SK-N-SH (cell line): ENCODE data around the gene MYH11. TPM values are rescaled to one million over a fixed set of nuclear protein-coding genes. Genes with fewer than 3 reads are reported as not detected.

ENCODE experiments used
- CTCF ChIA-PET: fragments of 300-600, 350-600 bp; formaldehyde crosslinking; extraction: SDS; loops from one replicate; lab custom pipeline; 2021; lab: Yijun Ruan, JAX
- POLR2A ChIA-PET: fragments of 350-600 bp; sonication (Branson Sonifier 250); formaldehyde crosslinking; extraction: SDS; loops from one replicate; lab custom pipeline; 2020; ENCODE audit warnings: antibody characterized with exemption, inconsistent platforms; lab: Yijun Ruan, JAX
- DNase-seq: peaks from one replicate; pipeline ENCODE4 v3.0.0; 2012
- H2AFZ ChIP-seq: fragments of 200-600 bp; sonication (generic); 2 replicates; pipeline ENCODE4 v1.8.1; 2016; ENCODE audit warnings: antibody characterized with exemption, mild to moderate bottlenecking, low read depth
- H3F3A ChIP-seq: fragments of 200-600 bp; sonication (generic); replicated peaks from 2 replicates; pipeline ENCODE3; 2016; ENCODE audit warnings: antibody characterized with exemption, mild to moderate bottlenecking; ENCODE audit not compliant: insufficient read depth
- H3K27ac ChIP-seq, 2 experiments: fragments of 200-500 bp in 1 of 2; fragments of 200-600 bp in 1 of 2; sonication (Bioruptor generic) in 1 of 2; sonication (generic), shearing (Covaris generic) in 1 of 2; 2 replicates each; pipeline versions ENCODE4 v1.5.1 to v1.6.1; 2014 to 2016; ENCODE audit warnings: low read depth in 2 of 2, inconsistent platforms in 1 of 2, low read length in 1 of 2, mild to moderate bottlenecking in 1 of 2, mixed read lengths in 1 of 2
- H3K27me3 ChIP-seq: fragments of 200-600 bp; sonication (generic), shearing (Covaris generic); 2 replicates; pipeline ENCODE4 v1.6.1; 2016; ENCODE audit warnings: mixed run types; ENCODE audit not compliant: insufficient read depth
- H3K36me3 ChIP-seq, 2 experiments: fragments of 200-500 bp in 1 of 2; fragments of 200-600 bp in 1 of 2; sonication (Bioruptor generic) in 1 of 2; sonication (generic) in 1 of 2; replicated peaks in 1 of 2; 2 replicates each; pipeline versions ENCODE3 to v1.5.1; 2014 to 2016; ENCODE audit warnings: low read length in 1 of 2, mild to moderate bottlenecking in 1 of 2; ENCODE audit not compliant: insufficient read depth in 2 of 2, control insufficient read depth in 1 of 2
- H3K4me1 ChIP-seq, 2 experiments: fragments of 200-500 bp in 1 of 2; fragments of 200-600 bp in 1 of 2; sonication (Bioruptor generic) in 1 of 2; sonication (generic), shearing (Covaris generic) in 1 of 2; 2 replicates each; pipeline versions ENCODE4 v1.5.1 to v1.6.1; 2014 to 2016; ENCODE audit warnings: low read depth in 1 of 2, low read length in 1 of 2, mixed run types in 1 of 2; ENCODE audit not compliant: insufficient read depth in 2 of 2, control insufficient read depth in 1 of 2
- H3K4me2 ChIP-seq: fragments of 200-600 bp; sonication (generic), shearing (Covaris generic); 2 replicates; pipeline ENCODE4 v1.6.1; 2017; ENCODE audit warnings: mixed run types
- H3K4me3 ChIP-seq, 2 experiments: fragments of 200-500 bp in 1 of 2; fragments of 200-600 bp in 1 of 2; sonication (Bioruptor generic) in 1 of 2; sonication (generic), shearing (Covaris generic) in 1 of 2; 2 replicates each; pipeline versions ENCODE4 v1.5.1 to v1.8.1; 2014 to 2016; ENCODE audit warnings: low read depth in 2 of 2, inconsistent platforms in 1 of 2, low read length in 1 of 2, mild to moderate bottlenecking in 1 of 2, mixed read lengths in 1 of 2, moderate library complexity in 1 of 2
- H3K79me2 ChIP-seq: fragments of 200-600 bp; sonication (generic); 2 replicates; pipeline ENCODE4 v1.8.1; 2017; ENCODE audit warnings: mild to moderate bottlenecking; ENCODE audit not compliant: insufficient read depth
- H3K9ac ChIP-seq: fragments of 200-600 bp; sonication (generic); 2 replicates; pipeline ENCODE4 v1.6.1; 2017; ENCODE audit warnings: mixed run types
- H3K9me2 ChIP-seq: fragments of 200-600 bp; sonication (generic); 2 replicates; pipeline ENCODE4 v1.6.1; 2017; ENCODE audit warnings: mixed run types
- H3K9me3 ChIP-seq: fragments of 200-600 bp; sonication (generic); 2 replicates; pipeline ENCODE4 v1.6.1; 2017; ENCODE audit warnings: mixed run types, mild to moderate bottlenecking, moderate library complexity
- H4K20me1 ChIP-seq: fragments of 200-600 bp; sonication (generic); 2 replicates; pipeline ENCODE4 v1.6.1; 2017; ENCODE audit warnings: mild to moderate bottlenecking, mixed run types; ENCODE audit not compliant: insufficient read depth
- CHD2 ChIP-seq: fragments of 150-350 bp; IDR thresholded peaks from 2 replicates; pipeline ENCODE4 v1.6.1; 2018; ENCODE audit warnings: low read length; ENCODE audit not compliant: partially characterized antibody
- CTCF ChIP-seq: fragments of 200-600 bp; sonication (generic); IDR thresholded peaks from 2 replicates; pipeline ENCODE4 v1.6.1; 2017; ENCODE audit warnings: antibody characterized with exemption, mild to moderate bottlenecking, moderate library complexity
- ELF1 ChIP-seq: IDR thresholded peaks from 2 replicates; pipeline ENCODE4 v1.4.0; 2012
- FOXJ3 ChIP-seq: sonication (generic); formaldehyde crosslinking; IDR thresholded peaks from 2 replicates; pipeline ENCODE4 v1.5.1; 2020; ENCODE audit warnings: mild to moderate bottlenecking, missing genetic modification reagents
- GABPA ChIP-seq: IDR thresholded peaks from 2 replicates; pipeline ENCODE4 v1.4.0; 2012; ENCODE audit warnings: low read depth, mild to moderate bottlenecking
- IRF3 ChIP-seq: fragments of 150-350 bp; IDR thresholded peaks from 2 replicates; pipeline ENCODE4 v1.6.1; 2016; ENCODE audit warnings: mild to moderate bottlenecking, low read depth, low read length
- JUND ChIP-seq: IDR thresholded peaks from 2 replicates; pipeline ENCODE4 v1.4.0; 2012
- MEF2A ChIP-seq: IDR thresholded peaks from 2 replicates; pipeline ENCODE4 v1.4.0; 2012; ENCODE audit warnings: low read depth, borderline replicate concordance
- MXI1 ChIP-seq: IDR thresholded peaks from 2 replicates; pipeline ENCODE4 v1.6.1; 2012; ENCODE audit warnings: mild to moderate bottlenecking, low read depth, low read length, improper control_type of control experiment
- NRF1 ChIP-seq: IDR thresholded peaks from 2 replicates; pipeline ENCODE4 v1.6.1; 2012; ENCODE audit warnings: low read depth, mild to moderate bottlenecking, low read length
- POLR2AphosphoS5 ChIP-seq: IDR thresholded peaks from 2 replicates; pipeline ENCODE4 v1.6.1; 2012; ENCODE audit warnings: low read depth, low read length
- RAD21 ChIP-seq: IDR thresholded peaks from 2 replicates; pipeline ENCODE4 v1.6.1; 2012; ENCODE audit warnings: mild to moderate bottlenecking, low read length
- RFX5 ChIP-seq: IDR thresholded peaks from 2 replicates; pipeline ENCODE4 v1.6.1; 2012; ENCODE audit warnings: mild to moderate bottlenecking, improper control_type of control experiment, low read length
- SIN3A ChIP-seq: IDR thresholded peaks from 2 replicates; pipeline ENCODE4 v1.6.1; 2012; ENCODE audit warnings: low read depth, mild to moderate bottlenecking, low read length, moderate library complexity, borderline replicate concordance
- TAF1 ChIP-seq: IDR thresholded peaks from 2 replicates; pipeline ENCODE4 v1.6.1; 2012; ENCODE audit warnings: low read depth, mild to moderate bottlenecking, low read length, moderate library complexity, borderline replicate concordance
- YY1 ChIP-seq: IDR thresholded peaks from 2 replicates; pipeline ENCODE4 v1.4.0; 2012; ENCODE audit warnings: low read depth, mild to moderate bottlenecking
- WGBS: methylation state at CpG from one replicate; pipeline ENCODE4 v1.1.6; 2017; ENCODE audit warnings: low lambda C conversion rate; 5-methylcytosine and 5-hydroxymethylcytosine counted together
- polyA plus RNA-seq, 3 experiments: library from polyadenylated mRNA; depleted of rRNA; stranded (reverse); fragments of >200 nt; gene quantifications; 2 replicates each; pipeline ENCODE4 v1.2.3, GENCODE V29; 2012
- TF ChIP-seq, protein P1 (sequence below): IDR thresholded peaks from 2 replicates; pipeline ENCODE4 v1.4.0; 2012; ENCODE audit warnings: low read depth
- TF ChIP-seq, protein P2 (sequence below): IDR thresholded peaks from 2 replicates; pipeline ENCODE4 v1.4.0; 2012; ENCODE audit warnings: low read depth, borderline replicate concordance
- TF ChIP-seq, protein P3 (sequence below): IDR thresholded peaks from 2 replicates; pipeline ENCODE4 v1.6.1; 2012; ENCODE audit warnings: mild to moderate bottlenecking, low read depth, low read length, moderate library complexity

Gene MYH11
- polyA plus RNA-seq, 1 of the 3 experiments (the other 2 are of a cell fraction), result 0.02 TPM

- TF ChIP-seq CTCF, result no peak
- TF ChIP-seq, protein P1, sequence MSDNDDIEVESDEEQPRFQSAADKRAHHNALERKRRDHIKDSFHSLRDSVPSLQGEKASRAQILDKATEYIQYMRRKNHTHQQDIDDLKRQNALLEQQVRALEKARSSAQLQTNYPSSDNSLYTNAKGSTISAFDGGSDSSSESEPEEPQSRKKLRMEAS, result no peak
Observed at GRCh38 chr16:15714393-15715172, 142.2 kb downstream of the MYH11 start (continued).

DNA sequence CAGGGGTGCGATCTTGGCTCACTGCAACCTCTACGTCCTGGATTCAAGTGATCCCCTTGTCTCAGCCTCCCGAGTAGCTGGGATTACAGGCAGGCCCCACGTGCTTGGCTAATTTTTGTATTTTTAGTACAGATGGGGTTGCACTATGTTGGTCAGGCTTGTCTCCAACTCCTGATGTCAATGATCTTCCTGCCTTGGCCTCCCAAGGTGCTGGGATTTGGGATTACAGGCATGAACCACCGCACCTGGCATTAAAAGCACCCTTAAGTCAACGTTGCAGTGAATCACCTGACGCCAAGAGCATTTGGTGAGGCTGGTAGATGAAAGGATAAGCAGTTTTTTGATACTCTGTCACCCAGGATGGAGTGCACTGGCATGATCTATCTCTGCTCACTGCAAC, 147.8 kb downstream of the MYH11 start:
- Histone ChIP-seq H3F3A (no peaks in the 10 kb centered on the region), H3K27me3 (no peaks in the 10 kb centered on the region), H3K4me3 (no peak overlapping the region), H3K9me2 (no peaks in the 10 kb centered on the region), H3K27ac (no peak overlapping the region), H3K9ac (no peak overlapping the region), H2AFZ (no peak overlapping the region), H3K4me2 (no peak overlapping the region), H3K36me3 (peaks cover 0 to 8% of the 10 kb centered on the region in 2 experiments), H3K79me2 (no peaks in the 10 kb centered on the region), H4K20me1 (no peaks in the 10 kb centered on the region), H3K4me1 (peaks cover 0 to 4% of the 10 kb centered on the region in 2 experiments; a peak in 1 of 4 replicates), H3K9me3 (no peaks in the 10 kb centered on the region)
- WGBS, result 100% methylated on average over 4 of the region's 7 CpGs
- POLR2A ChIA-PET, result no interaction called here
- TF ChIP-seq GABPA (no peak), JUND (no peak), ELF1 (no peak), POLR2AphosphoS5 (no peak), IRF3 (no peak), TAF1 (no peak), RFX5 (no peak), CHD2 (no peak), RAD21 (no peak), NRF1 (no peak), YY1 (no peak), MEF2A (no peak), MXI1 (no peak), FOXJ3 (CRISPR knock-in tag) (no peak), CTCF (no peak), SIN3A (no peak)
- TF ChIP-seq, protein P2, sequence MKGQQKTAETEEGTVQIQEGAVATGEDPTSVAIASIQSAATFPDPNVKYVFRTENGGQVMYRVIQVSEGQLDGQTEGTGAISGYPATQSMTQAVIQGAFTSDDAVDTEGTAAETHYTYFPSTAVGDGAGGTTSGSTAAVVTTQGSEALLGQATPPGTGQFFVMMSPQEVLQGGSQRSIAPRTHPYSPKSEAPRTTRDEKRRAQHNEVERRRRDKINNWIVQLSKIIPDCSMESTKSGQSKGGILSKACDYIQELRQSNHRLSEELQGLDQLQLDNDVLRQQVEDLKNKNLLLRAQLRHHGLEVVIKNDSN, result no peak
- TF ChIP-seq, protein P3, sequence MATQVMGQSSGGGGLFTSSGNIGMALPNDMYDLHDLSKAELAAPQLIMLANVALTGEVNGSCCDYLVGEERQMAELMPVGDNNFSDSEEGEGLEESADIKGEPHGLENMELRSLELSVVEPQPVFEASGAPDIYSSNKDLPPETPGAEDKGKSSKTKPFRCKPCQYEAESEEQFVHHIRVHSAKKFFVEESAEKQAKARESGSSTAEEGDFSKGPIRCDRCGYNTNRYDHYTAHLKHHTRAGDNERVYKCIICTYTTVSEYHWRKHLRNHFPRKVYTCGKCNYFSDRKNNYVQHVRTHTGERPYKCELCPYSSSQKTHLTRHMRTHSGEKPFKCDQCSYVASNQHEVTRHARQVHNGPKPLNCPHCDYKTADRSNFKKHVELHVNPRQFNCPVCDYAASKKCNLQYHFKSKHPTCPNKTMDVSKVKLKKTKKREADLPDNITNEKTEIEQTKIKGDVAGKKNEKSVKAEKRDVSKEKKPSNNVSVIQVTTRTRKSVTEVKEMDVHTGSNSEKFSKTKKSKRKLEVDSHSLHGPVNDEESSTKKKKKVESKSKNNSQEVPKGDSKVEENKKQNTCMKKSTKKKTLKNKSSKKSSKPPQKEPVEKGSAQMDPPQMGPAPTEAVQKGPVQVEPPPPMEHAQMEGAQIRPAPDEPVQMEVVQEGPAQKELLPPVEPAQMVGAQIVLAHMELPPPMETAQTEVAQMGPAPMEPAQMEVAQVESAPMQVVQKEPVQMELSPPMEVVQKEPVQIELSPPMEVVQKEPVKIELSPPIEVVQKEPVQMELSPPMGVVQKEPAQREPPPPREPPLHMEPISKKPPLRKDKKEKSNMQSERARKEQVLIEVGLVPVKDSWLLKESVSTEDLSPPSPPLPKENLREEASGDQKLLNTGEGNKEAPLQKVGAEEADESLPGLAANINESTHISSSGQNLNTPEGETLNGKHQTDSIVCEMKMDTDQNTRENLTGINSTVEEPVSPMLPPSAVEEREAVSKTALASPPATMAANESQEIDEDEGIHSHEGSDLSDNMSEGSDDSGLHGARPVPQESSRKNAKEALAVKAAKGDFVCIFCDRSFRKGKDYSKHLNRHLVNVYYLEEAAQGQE, result no peak
- TF ChIP-seq, protein P1, result no peak
- no peak for DNase-seq
- CTCF ChIA-PET, result interaction anchor here (0.6 kb wide), 1 partner anchor 10 kb away, joined by 3 read pairs; no protein-coding TSS in a partner anchor
